Hepatocyte (in vitro differentiated cells): ENCODE measurements around the gene TOX2. TPM values are rescaled to one million over a fixed set of nuclear protein-coding genes. Genes with fewer than 3 reads are reported as not detected.

Source experiments
- DNase-seq: peaks from one replicate; pipeline ENCODE4 v3.0.0-alpha.2; 2016; ENCODE audit warnings: low spot score
- H2AFZ ChIP-seq: fragments of 200-600 bp; sonication (generic); 2 replicates; pipeline ENCODE4 v1.6.0; 2016; ENCODE audit warnings: antibody characterized with exemption, mild to moderate bottlenecking
- H3K27ac ChIP-seq: fragments of 200-600 bp; sonication (generic); 2 replicates; pipeline ENCODE4 v1.5.1; 2016; ENCODE audit warnings: mild to moderate bottlenecking
- H3K27me3 ChIP-seq: fragments of 200-600 bp; sonication (generic); 2 replicates; pipeline ENCODE4 v1.6.1; 2016
- H3K36me3 ChIP-seq: fragments of 200-600 bp; sonication (generic); replicated peaks from 2 replicates; pipeline ENCODE4 v1.5.1; 2016; ENCODE audit warnings: low read depth; ENCODE audit not compliant: insufficient read depth
- H3K4me1 ChIP-seq: fragments of 200-600 bp; sonication (generic); 2 replicates; pipeline ENCODE4 v1.5.1; 2016; ENCODE audit warnings: mild to moderate bottlenecking, moderate library complexity; ENCODE audit not compliant: insufficient read depth
- H3K4me2 ChIP-seq: fragments of 200-600 bp; sonication (generic); 2 replicates; pipeline ENCODE4 v1.6.0; 2016
- H3K4me3 ChIP-seq: fragments of 200-600 bp; sonication (generic); 2 replicates; pipeline ENCODE4 v1.5.1; 2016; ENCODE audit warnings: mild to moderate bottlenecking
- H3K79me2 ChIP-seq: fragments of 200-600 bp; sonication (generic); 2 replicates; pipeline ENCODE4 v1.6.0; 2017; ENCODE audit warnings: mild to moderate bottlenecking
- H3K9me2 ChIP-seq: fragments of 200-600 bp; sonication (generic); replicated peaks from 2 replicates; pipeline ENCODE4 v1.6.0; 2017; ENCODE audit warnings: mild to moderate bottlenecking; ENCODE audit not compliant: insufficient read depth
- H3K9me3 ChIP-seq: fragments of 200-600 bp; sonication (generic); 2 replicates; pipeline ENCODE4 v1.5.1; 2016; ENCODE audit warnings: low read depth, mild to moderate bottlenecking
- H4K20me1 ChIP-seq: fragments of 200-600 bp; sonication (generic); 2 replicates; pipeline ENCODE4 v1.6.0; 2016; ENCODE audit warnings: mild to moderate bottlenecking; ENCODE audit not compliant: insufficient read depth, poor library complexity, severe bottlenecking
- CTCF ChIP-seq: fragments of 200-600 bp; sonication (generic); IDR thresholded peaks from 2 replicates; pipeline ENCODE4 v1.5.1; 2016; ENCODE audit warnings: antibody characterized with exemption, mild to moderate bottlenecking; ENCODE audit not compliant: poor library complexity
- EZH2 ChIP-seq: fragments of 200-600 bp; sonication (generic); IDR thresholded peaks from 2 replicates; pipeline ENCODE4 v1.6.1; 2016; ENCODE audit warnings: antibody characterized with exemption, mild to moderate bottlenecking, borderline replicate concordance
- EZH2phosphoT487 ChIP-seq: fragments of 200-600 bp; sonication (generic); IDR thresholded peaks from one replicate; pipeline ENCODE4 v1.6.1; 2018; ENCODE audit warnings: antibody characterized with exemption, mild to moderate bottlenecking, low read depth, moderate library complexity; ENCODE audit not compliant: unreplicated experiment, severe bottlenecking
- WGBS: methylation state at CpG from one replicate; pipeline ENCODE4 v1.1.6; 2016; ENCODE audit warnings: low lambda C conversion rate; ENCODE audit errors: missing lambda C conversion rate; 5-methylcytosine and 5-hydroxymethylcytosine counted together
- polyA plus RNA-seq: library from polyadenylated mRNA; unstranded; fragments of >200 nt; fragmentation: Nextera tagmentation; extraction: Ambion mirVana; gene quantifications from 2 replicates; pipeline ENCODE4 v1.2.1, GENCODE V29; 2016
- total RNA-seq: library from RNA; depleted of rRNA; stranded (reverse); fragments of >200 nt; gene quantifications from 2 replicates; pipeline ENCODE4 v1.2.3, GENCODE V29; 2014

TOX2 gene
- total and polyA plus RNA-seq, 2 experiments from 2014 or later: 0.87 to 12.1 TPM

DNA sequence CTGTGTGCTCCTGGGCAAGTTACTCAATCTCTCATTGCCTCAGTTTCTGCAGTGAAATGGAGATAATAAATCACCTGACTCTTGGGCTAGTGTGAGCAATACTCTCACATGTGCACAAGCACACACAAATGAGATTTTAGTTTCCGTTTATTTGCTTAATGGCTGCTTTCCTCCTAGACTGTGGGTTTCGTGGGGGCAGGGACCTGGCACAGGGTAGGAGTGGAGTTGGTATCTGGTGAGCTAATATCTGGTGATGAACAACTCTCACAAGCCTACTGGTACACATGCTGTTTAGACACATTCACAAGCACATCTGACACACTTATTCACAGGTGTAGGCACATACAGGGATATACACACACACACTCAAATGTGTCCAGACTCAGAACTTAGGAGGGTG lies 73.8 kb downstream of the TOX2 start:
- 88% methylated on average over 2 of the region's 2 CpGs for WGBS
- H3K4me1 ChIP-seq: no peaks in the 10 kb centered on the region
- H3K79me2 ChIP-seq: no peaks in the 10 kb centered on the region
- no peak overlapping the region for H3K4me2 ChIP-seq
- no peaks in the 10 kb centered on the region for H3K9me3 ChIP-seq
- H4K20me1 ChIP-seq: no peaks in the 10 kb centered on the region
- no peak for DNase-seq
- TF ChIP-seq EZH2 (no peak), EZH2phosphoT487 (no peak), CTCF (no peak)
- no peak overlapping the region for H3K27ac ChIP-seq
- no peak overlapping the region for H3K4me3 ChIP-seq
- no peaks in the 10 kb centered on the region for H3K9me2 ChIP-seq
- no peaks in the 10 kb centered on the region for H3K36me3 ChIP-seq
- H3K27me3 ChIP-seq: no peaks in the 10 kb centered on the region
- no peak overlapping the region for H2AFZ ChIP-seq

GRCh38 chr20:43988867-43989266 lies 74.2 kb downstream of the TOX2 start:
- Histone ChIP-seq H3K27ac (no peak overlapping the region), H3K9me2 (no peaks in the 10 kb centered on the region), H3K27me3 (no peaks in the 10 kb centered on the region), H3K36me3 (no peaks in the 10 kb centered on the region), H3K4me3 (no peak overlapping the region), H3K79me2 (no peaks in the 10 kb centered on the region), H2AFZ (no peak overlapping the region), H3K4me2 (no peak overlapping the region), H4K20me1 (no peaks in the 10 kb centered on the region), H3K9me3 (no peaks in the 10 kb centered on the region), H3K4me1 (no peaks in the 10 kb centered on the region)
- no peak for DNase-seq
- TF ChIP-seq EZH2 (no peak), EZH2phosphoT487 (no peak), CTCF (no peak)
- 80% methylated on average over 1 of the region's 1 CpG for WGBS

GRCh38 chr20:43991261-43991660 lies 76.6 kb downstream of the TOX2 start:
- Histone ChIP-seq H3K36me3 (no peaks in the 10 kb centered on the region), H3K27me3 (no peaks in the 10 kb centered on the region), H3K9me2 (no peaks in the 10 kb centered on the region), H3K4me2 (no peak overlapping the region), H3K9me3 (no peaks in the 10 kb centered on the region), H4K20me1 (no peaks in the 10 kb centered on the region), H3K27ac (no peak overlapping the region), H2AFZ (no peak overlapping the region), H3K4me1 (no peaks in the 10 kb centered on the region), H3K4me3 (no peak overlapping the region), H3K79me2 (no peaks in the 10 kb centered on the region)
- DNase-seq: no peak
- WGBS: 87% methylated on average over 5 of the region's 5 CpGs
- no peak for TF ChIP-seq EZH2phosphoT487
- no peak for TF ChIP-seq CTCF
- TF ChIP-seq EZH2: no peak

GRCh38 chr20:43991982-43992381 lies 77.3 kb downstream of the TOX2 start:
- WGBS: 91% methylated on average over 11 of the region's 11 CpGs
- Histone ChIP-seq H2AFZ (no peak overlapping the region), H3K27me3 (no peaks in the 10 kb centered on the region), H3K9me3 (no peaks in the 10 kb centered on the region), H3K9me2 (no peaks in the 10 kb centered on the region), H4K20me1 (no peaks in the 10 kb centered on the region), H3K79me2 (no peaks in the 10 kb centered on the region), H3K36me3 (no peaks in the 10 kb centered on the region), H3K4me3 (no peak overlapping the region), H3K4me2 (no peak overlapping the region), H3K27ac (no peak overlapping the region), H3K4me1 (no peaks in the 10 kb centered on the region)
- TF ChIP-seq CTCF (no peak), EZH2 (no peak), EZH2phosphoT487 (no peak)
- DNase-seq: no peak
